CD4-positive, alpha-beta T cell treated with Interleukin-12 subunit alpha and Interleukin-12 subunit beta, for 1 hour (primary cell): Measurements from ENCODE around the gene PCLO.
"Not testable (repeated sequence)": the region's sequence is repeated elsewhere in the genome, so short reads cannot be mapped to it uniquely, and the experiment has no call there.

ENCODE experiments used
- DNase-seq: peaks from one replicate; pipeline ENCODE4 v3.0.0-alpha.2; 2020

The PCLO gene

DNA sequence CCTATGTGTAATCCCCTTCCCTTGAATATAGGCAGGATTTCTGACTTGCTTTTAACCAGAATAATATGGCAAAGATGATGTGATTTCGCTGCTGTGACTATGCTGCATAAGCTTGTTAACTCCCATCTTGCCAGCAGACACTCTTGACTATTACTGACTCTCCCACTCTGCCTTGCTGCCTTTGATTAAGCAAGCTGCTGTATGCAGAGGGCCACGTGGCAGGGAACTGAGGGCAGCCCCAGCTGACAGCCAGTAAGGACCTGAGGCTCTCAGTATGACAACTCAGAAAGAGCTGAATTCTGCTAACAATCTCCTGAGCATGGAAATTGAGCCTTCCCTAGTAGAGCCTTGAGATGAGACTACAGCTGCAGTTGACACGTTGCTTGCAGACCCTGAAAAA, 439.7 kb downstream of the PCLO start:
- DNase-seq = no peak

GRCh38 chr7:82715344-82715743, 447.3 kb downstream of the PCLO start:
- DNase-seq = no peak

DNA sequence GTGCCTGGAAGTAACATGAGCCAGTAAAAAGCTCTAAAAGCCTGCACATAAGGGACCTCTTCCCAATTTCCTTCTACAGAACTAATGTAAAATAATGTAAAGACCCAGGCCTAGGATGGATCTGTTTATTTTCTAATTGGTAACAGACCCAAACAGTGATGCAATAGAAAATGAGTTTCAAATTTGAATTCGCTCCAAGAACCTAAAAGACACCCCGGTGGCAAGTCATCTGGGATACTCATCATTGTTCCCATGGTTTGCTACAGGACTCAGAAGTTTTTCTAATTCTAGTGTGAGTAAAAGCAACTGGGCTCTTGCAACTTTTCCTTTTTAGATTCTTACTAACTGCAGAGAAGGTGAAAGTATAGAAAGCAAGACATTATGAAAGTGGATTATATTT, 447.8 kb downstream of the PCLO start:
- no peak for DNase-seq

GRCh38 chr7:82713506-82713905, 449.2 kb downstream of the PCLO start:
- DNase-seq = no peak

GRCh38 chr7:82706344-82706743, 456.3 kb downstream of the PCLO start:
- not testable (repeated sequence) for DNase-seq

DNA sequence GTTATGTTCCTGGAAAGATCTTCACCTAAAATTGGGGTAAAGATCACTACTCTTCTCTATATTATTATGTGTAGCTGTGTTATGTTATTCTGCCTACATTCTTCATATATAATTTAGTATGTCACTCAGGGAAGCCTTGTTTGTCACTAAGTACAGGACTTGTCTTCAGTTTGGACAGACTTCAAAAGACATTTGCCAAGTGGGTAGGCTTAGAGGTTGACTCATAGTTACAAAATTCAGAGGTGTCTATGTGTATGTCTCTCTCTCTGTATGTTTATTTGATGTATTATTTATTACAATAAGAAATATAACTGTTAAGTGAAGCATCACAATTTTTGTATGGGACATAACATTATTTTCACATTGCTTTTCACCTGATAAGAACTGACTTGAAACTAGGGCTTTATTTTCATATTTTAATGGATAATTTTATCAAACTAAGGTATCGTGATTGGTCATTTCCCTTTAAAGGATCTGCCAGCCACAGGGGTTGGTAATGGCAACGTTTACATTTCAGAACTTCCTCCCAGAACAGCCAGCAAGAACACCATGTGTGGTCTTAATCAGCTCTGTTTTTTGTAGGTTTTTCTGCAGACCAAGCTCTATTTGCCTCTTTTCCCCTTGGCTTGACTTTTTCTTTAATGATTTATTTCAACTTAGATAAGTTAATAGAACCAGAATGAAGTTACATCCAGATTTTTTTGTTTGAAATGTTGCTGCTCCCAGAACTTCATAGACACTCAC, 457.0 kb downstream of the PCLO start:
- DNase-seq = no peak

DNA sequence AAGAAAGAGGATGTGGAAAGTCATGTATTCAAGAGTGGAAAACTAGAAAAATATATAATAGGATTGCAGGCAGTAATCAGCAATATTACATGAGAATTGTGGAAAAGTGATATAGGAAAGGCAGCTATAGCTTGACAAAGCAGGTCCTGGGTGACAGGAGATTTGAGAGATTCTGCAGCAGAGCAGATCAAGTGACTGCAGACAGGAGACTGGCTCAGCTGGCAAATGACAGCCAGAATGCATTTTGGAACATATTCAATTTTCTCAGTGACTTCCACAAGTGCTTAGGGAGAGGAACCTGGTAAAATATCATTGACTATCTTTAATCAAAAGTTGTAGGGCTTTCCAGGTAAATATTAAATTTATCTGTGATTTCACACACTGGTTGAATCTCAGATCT, 458.6 kb downstream of the PCLO start:
- no peak for DNase-seq
